ENCODE results near the gene LCAT.

GRCh38 chr16:67965668-67966548 is 22.0 kb upstream of the LCAT start:
- TF ChIP-seq CTCF (IDR thresholded peaks at IDR 0.05) (no peak), POLR2AphosphoS5 (IDR thresholded peaks at IDR 0.05; ENCODE audit: low read depth, low read length) (no peak)
